Measurements from ENCODE around the gene DPF3.
"Not testable (repeated sequence)": the region's sequence is repeated elsewhere in the genome, so short reads cannot be mapped to it uniquely, and the experiment has no call there.

The DPF3 gene

DNA sequence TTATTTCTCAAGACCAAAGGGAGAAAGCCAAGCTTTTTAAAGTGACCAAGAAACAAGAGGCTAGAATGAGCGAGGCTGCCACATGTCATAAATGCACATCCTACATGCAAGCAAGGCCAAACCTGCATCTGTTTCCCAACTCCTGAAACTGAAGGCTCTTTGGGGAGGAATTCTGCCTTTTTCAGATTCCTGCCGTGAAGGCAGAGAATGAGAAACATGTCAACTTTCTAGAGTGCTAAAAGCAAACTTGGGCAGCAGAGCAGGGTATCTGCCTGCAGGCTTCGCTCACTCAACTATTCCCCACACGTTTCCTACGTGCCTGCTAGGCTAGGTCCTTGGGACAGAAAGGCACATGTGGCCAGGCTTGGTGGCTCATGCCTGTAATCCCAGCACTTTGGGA lies 15.2 kb downstream of the DPF3 start:
- no peak for DNase-seq

DNA sequence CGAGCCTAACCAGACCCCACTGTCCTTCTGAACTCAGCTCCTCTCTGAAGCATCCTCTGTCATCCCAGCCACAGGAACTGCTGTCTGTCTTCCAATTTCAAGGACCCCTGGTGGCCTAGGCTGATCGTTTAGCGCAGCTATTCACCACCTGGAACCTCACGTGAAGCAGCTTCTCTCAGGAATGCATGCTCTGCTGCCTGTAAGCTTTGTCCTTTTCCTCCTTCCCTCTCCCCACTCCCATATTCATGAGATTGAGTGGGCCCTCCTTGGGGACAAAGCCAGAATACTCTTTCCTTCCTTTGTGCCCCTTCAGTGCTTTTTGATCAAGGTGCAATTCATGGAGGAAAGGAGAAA lies 17.2 kb downstream of the DPF3 start:
- no peak for DNase-seq

DNA sequence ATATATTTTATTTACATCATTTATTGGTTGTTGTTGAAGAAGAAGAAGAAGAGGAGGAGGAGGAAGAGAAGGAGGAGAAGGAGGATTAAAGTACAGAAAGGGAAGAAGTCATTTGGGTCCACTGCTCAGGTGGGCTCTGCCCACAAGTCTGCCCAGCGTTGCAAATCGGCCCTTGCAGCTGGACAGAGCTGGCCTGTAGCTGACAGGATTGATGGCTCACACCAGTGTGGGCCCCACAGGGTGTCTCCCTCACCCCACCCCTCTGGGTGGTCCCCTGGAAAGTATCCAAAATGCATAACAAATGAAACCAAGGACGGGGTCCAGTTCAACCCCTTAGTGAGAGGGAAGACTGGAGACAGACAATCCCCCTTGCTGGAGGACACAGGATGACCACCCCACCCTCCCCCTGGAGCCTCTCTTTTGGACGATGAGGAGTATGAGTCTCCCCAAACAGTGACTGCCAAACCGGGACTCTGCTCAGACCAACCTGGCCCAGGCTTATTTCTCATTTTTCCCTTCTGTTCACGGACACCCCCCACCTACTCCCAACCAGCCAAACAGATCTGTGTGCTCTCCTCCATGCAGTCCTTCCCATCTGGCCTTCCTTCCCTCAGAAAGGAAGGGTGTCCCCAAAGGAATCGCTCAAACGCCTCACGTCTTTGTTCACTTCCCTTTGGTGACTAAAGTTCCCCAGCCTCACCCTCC lies 17.7 kb downstream of the DPF3 start:
- DNase-seq, result no peak

DNA sequence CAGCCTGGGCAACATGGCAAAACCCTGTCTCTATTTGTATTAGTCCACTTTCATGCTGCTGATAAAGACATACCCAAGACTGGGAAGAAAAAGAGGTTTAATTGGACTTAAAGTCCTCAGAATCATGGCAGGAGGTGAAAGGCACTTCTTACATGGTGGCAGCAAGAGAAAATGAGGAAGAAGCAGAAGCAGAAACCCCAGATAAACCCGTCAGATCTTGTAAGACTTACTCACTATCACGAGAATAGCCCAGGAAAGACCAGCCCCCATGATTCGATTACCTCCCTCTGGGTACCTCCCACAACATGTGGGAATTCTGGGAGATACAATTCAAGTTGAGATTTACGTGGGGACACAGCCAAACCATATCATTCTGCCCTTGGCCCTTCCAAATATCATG lies 23.0 kb downstream of the DPF3 start:
- not testable (repeated sequence) for DNase-seq

DNA sequence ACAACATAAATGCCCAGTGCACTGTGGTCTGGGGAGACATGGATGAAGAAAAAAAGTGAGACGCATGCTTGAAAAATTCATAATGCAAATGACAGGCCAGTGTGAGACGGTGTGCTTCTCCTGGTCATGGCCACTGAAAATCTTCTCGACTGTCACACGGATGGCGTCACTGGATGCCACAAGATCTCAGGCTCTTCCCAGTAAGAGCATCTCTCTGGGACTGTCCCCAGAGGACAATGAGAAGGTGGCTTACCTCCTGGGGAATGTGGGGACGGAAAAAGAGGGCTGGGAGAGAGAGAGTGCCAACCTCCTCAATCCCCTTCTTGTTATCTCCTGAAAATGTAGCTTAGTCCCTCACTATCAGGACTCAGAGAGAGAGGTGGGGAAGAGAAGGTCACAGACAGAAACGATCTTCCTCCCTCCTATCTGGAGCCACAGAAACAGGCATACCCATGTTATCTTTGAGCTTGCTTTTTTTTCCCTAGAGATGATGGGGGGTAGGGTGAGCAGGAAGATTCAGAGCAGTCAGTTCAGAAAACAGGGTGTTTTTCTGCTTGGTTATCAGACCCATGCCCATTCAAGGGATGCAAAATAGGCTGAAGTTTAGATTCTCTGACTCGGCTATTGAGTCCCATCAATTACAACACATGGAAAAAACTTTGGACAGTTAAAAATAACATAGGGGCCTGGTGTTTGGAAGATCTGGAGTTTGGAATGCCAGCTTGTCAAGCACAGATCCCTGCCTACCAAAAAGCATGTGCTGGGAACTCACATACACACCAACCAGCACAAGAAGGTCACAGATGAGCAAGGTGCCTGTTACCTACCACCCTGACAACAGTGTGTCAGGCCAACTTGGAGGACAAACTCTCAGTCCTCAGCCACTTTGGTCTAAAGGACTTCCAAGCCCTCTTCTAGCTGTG lies 24.2 kb downstream of the DPF3 start:
- no peak for DNase-seq

DNA sequence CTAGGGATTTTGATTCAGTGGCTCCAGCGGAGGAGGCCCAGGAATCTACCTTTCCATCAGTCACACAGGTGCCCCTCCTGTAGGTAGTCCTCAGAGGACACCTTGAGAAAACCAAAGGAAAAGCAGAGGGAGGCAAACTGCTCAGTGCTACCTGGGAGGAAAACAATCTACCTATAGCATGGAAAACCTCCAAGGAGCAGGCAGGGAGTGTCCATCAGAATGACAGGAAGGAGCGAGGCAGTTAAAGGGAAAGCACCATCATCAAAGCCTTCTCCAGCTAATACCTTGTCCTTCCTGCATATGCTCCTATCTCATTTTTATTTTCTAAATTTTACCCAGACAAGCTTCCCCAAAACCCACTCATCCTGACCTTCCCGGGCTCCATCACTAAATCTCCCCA lies 25.4 kb downstream of the DPF3 start:
- no peak for DNase-seq

DNA sequence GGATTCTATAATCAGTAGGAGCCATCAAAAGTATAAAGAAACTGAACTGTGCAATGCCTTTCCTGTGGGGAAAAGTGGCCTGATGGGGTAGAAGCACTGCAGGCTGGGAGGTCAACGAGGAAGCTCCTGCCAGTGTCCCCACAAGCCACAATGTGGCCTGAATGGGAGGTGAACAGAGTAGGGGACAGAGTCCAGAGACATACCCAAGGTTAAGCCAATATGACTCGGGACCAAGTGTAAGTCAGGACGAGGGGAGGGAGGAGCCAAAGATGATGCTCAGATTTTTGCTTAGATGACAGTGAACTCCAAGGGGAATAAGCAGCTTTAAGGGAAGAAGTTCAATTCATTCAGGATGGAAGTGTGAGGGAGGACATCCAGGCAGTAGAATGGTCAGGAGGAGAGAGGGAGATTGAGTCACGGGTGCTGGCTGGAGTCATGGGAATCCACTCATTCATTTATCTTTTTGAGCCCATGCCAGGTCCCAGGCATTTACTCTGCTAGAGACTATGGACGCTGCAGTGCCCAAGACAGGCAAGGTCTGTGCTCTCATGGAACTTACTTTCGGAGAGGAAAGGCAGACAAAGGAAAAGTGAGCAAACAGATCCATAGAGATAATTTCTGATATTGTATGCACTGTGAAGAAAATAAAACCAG lies 29.1 kb downstream of the DPF3 start:
- DNase-seq, result no peak

DNA sequence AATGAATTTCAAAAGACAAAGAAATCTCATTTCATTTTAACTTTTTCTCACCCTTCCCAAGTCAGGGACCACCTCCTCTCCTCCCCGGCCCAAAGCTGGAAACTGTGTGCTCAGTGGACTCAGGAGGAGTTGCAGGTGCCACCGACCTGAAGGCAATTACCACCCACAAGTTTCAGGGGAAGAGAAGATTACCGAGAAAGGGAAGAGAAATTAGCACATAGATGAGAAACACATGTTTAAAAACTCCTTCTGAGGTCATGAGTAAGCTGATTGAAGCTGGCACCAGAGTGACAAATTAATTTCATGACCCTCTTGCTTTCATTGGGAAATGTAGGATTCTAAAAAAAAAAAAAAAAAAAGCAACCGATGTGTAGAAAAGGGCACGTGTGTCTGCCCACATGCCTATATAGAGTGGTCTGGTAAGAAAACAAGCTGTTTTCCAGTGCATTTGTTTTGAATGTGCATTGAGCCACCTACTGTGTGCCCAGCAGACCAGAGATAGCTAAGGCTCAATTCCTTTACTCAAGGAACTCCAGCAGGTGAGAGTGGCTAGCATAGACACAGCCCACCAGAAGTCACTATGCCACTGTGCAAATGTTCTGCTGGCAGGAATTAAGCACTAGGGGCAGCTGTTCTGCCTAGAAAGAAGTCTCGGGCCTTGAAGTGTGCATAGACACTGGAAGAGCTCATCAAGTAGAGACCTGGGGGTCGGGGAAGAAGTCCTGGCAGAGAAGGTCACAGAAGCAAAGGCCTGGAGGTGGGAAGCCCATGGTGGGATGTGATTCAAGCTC lies 30.5 kb downstream of the DPF3 start:
- DNase-seq, result no peak

DNA sequence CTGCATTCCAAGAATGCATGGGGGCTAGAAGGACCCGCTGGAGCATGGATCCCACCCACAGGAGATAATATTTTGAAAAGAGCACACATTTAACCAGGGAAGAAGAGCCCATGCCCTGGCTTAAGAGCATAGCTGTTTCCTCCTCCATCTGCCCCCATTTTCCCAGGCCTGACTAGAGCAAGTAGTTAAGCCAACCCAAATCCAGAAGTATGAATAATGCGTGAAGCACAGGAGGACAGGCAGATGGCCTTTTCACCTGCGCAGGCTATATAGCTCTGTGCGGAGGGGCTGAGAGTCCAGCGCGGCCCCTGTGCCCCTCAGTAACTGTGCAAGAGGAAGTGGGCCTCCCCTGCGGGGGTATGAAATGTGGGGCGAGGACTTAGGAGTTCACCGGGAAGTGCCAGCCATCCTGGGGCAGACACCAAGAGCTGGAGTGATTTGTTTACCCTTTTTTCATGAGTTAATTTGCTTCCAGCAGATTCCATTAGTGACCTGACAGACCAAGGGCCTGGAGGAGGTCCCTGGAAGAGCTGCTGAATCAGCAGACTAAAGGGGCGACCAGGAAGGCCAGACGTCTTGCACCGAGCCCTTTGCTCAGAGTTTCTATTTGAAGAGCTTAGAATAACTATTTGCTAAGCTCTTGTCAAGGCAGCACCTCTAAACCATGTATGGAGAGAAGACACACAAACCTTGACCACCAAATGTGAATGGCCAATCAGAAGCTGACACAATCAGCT lies 37.2 kb downstream of the DPF3 start:
- DNase-seq, result no peak

DNA sequence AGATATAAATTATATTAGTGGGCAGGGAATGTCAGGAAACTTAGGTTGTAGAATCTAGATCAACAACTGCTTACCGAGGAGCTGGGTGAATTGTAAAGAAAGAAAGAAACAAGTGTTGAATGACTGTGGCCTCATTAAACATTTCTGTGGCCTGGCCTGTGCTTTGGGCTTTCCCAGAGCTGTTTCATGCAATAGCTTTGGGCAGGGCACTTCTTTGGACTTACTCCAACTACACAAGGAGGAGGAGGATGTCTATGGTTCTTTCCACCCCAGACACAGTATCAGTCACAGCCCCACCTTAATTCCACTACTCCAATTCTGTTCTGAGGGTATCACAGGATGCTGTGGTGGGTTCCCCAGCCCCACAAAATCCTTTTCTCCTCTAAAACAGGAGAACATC lies 38.0 kb downstream of the DPF3 start:
- DNase-seq, result no peak

DNA sequence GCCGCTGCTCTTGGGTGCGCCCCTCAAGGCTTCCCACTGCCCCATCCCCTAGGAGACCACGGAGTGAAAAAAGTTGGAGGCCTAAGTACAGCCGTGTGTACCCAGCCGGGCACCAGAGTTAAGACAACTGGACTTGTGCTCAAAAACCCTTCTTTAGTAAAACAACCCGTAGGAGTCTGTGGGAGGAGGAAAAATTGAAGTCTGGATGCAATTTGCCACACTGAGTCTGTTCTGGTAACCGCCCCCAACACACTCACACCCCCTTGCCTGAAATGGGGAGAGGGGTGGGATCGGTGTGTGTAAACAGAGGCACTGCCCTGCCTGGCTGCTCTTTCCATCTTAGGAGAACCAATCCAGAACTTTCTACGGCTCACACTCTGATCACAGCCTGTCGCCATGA lies 41.7 kb downstream of the DPF3 start:
- no peak for DNase-seq

DNA sequence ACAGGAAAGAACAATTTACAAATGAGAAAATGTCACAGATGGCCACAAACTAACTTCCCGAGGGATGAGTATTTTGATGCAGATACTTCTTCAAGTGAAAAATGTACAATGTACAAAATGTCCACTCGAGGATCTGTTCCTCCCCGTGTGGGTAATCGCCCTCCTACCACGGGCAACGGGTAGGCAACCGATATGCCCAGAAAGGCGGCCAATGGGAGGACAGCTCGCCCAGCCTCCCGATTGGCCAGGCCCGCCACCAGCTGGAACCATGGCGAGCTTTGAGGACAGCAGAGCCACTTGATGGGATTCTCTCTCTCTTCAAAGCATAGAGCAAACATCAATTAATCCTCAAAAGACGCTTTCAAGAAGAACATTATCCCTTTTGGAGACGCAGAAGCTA lies 42.3 kb downstream of the DPF3 start:
- no peak for DNase-seq

DNA sequence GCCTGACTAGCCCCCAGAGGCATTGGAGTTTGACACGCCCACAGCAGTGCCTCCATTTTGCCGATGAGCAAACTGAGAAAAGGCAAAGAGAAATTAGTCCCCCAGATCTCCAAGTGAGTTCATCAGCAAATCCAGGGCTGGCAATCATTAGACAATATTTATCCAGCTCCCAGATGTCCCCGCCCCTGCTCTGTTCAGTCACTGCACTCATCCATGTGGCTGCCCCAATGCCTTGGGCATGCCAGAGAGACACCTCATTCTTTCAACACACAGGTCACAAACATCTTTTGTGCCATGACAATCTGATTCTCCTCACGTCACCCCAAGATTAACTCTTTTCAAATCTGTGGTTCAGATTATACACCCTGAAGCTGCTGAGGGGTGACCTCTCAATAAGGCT lies 43.5 kb downstream of the DPF3 start:
- DNase-seq, result no peak

DNA sequence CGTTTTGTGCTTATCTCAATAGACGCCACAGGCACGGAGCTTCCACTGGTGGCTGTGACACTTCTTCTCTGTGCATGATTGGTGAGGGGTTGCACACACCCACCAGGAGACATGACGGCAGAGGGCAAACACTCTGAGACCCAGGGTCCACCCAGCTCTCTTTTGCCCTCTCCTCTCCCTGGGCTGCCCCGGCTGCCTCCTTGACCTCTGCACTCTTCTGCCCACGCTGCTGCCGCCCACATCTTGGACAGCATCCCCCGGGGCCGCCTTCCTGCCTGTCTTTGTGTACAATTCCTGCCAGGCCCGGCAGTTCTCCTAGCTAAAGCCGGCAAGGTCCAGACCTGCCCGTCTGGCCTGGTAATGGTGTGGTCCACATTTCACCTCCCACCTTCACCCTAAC lies 44.7 kb downstream of the DPF3 start:
- DNase-seq, result no peak

DNA sequence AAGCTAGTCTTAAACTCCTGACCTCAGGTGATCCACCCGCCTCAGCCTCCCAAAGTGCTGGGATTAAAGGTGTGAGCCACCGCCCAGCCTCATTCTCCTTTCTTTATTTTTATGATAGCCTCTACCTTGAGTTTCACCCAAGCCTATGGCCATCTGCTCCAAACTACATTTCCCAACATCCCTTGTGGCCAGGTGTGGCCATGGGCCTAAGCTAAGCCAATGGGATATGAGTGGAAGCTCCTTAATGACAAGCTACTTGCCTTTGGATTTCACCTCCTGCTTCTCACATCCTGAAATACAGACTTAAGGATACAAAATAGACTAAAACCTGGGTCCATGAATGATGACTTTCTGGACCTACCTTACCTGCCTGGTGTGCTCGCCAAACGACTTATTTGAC lies 46.2 kb downstream of the DPF3 start:
- no peak for DNase-seq

DNA sequence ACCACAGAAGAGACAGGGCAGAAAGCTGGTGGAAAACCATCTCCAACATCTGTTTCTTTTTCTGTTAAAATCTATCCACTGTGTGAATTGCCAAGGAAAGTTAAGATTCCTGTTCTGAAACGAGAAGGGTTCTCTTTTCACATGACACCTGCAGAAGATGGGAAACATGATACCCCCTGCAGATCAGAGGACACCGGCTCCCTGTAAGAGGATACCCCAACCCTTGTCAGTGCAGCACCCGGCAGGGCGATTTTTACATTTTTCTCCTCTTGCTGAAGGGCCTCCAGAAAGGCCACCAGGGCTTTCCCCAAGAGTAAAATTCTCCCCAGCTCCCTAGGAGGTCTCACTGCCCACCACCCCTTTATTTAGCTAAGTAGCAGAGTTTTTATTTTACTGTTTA lies 48.2 kb downstream of the DPF3 start:
- no peak for DNase-seq

DNA sequence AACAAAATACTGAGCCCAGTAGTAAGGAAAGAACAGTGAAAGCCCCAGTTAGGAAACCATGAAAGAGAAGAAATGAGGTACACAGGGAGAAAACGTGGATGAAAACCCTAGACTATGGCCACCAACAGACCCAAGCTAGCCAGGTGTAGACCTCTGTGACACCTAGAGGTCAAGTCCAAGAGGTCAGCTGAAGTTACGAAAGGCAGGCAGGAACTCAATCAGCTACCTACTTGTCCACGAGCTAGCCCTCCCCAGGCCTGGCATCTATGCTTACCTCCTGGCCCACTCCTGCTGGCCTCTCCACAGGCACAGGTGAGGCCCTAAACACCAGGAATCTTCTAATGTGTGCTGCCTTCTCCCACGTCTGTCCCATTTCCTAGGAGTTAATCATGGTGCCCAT lies 48.7 kb downstream of the DPF3 start:
- no peak for DNase-seq

DNA sequence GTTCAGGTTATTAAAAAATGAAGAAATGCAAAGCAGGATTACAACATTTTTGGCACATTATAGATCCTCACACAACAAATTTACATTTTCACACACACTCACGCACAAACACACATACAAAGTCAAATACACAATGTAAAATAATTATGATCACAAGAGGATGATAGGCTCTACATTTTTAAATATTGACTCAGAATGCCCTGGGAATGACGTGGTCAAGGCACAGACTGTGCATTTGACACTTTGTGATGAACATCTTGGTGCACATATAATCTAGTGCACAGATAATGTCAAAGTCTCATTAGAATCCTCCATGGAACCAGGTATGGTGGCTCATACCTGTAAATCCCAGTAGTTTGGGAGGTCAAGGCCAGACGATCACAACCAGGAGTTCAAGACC lies 49.4 kb downstream of the DPF3 start:
- DNase-seq, result no peak

DNA sequence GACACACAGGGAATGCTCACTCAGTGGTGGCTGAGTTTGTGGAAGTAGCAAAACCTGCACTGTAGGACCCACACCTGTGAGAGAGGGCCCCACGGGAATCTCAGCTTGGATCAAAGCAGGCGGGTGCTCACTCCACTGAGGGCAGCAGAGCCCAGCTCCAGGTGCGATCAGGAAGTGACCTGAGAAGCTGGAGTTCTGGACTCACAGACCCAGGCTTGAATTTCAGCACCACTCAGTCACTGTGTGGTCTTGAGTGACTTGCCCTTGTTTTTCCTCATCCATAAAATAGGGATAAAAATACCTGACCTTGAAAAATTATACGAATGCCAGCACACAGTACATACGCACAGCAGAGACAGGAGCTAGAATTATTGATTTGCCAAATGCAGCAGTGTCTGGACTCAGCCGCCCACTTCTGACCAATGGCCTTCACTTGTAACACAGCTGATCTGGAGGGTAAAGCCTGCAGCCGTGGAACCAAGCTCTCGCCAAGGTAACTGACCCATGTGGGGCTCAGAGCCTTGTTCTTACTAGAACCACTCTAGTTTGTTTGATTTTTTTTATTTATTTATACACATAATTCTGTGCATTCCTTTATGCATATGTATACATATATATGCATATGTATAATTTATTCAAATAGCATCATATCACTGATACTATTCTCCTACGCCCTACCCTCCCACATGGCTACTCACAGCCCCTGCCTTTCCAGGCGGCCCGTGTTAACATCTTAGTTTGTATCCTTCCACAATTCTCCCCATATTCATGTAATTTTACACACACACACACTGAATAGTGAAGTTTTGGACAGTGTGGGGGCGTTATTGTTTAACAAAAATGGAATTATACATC lies 53.9 kb downstream of the DPF3 start:
- no peak for DNase-seq

DNA sequence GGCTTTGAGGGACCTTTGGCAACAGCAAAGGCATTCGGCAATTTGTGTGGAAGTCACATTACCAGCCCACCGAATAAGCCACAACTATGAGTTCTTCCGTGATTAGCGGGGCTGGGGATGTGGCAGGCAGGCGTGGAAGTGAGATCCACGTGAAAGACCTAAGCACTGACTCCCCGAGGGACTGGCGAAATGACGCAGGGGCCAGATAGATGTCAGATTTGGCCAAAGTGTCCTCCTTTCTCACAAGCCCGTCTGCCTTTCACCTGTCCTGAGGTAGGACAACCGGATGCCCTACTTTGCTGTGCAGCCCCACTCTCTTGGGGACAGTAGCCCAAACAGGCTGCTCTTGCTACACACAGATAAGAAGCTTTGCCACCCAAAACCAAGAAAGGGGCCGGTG lies 54.5 kb downstream of the DPF3 start:
- DNase-seq, result no peak

DNA sequence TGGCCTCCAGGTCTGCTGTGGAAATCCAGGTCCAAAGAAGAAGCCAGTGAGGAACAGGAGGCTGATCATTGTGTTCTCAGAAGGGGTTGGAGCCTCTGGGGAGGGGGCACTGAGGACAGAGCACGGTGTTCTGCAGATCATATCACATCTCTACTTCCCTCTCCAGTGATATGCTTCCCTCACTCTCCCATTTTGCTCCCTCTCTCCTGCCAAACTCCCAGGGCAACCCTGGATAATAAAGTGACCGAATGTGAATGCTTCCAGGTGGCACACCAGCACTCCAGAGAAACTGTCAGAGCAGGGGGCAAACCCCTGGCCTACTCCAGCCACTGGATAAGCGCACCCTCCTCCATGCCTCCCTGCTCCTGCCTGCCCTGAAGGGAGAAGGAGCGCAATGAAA lies 57.8 kb downstream of the DPF3 start:
- no peak for DNase-seq

DNA sequence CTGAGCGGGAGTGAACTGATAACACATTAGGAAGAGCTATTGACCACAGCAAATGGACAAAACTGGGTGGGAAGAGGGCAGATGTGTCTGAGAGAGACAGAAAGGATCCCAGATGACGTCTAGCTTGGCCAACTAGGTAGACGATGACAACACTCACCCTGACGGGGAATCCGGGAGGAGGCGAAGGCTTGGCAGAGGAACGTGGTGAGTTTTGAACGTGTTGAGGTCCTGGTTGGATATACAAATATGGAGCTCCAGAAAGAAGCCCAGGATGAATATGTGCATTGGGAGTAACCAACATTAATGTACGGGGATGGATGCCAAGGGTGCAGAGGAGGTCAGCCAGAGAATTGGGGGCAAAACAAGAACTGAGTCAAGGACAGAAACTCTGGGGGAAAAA lies 60.7 kb downstream of the DPF3 start:
- DNase-seq, result no peak
